HG03354 (cell line): ENCODE measurements around the gene ELP5.
A peak's percentile ranks its signal among the peaks of the same experiment; 100 is the strongest.
"Not testable (repeated sequence)": the region's sequence is repeated elsewhere in the genome, so short reads cannot be mapped to it uniquely, and the experiment has no call there.

ENCODE experiments used
- ATAC-seq: cut with Tn5 transposase; IDR thresholded peaks from one replicate; pipeline ENCODE4 v1.9.1; 2021; ENCODE audit warnings: mild to moderate bottlenecking; ENCODE audit not compliant: unreplicated experiment, poor library complexity, severe bottlenecking

The ELP5 gene

GRCh38 chr17:7235693-7236665 lies 16.0 kb upstream of the ELP5 start:
- ATAC-seq = no peak

- no peak for ATAC-seq
These were observed 15.2 kb upstream of the ELP5 start for GRCh38 chr17:7236808-7237207.

- no peak for ATAC-seq
These were observed 14.7 kb upstream of the ELP5 start for GRCh38 chr17:7237266-7237760.

- ATAC-seq = no peak
These were observed 14.1 kb upstream of the ELP5 start for GRCh38 chr17:7237761-7238419.

GRCh38 chr17:7238420-7239090 lies 13.5 kb upstream of the ELP5 start:
- no peak for ATAC-seq

- peak; percentile 56 for ATAC-seq
These were observed 12.7 kb upstream of the ELP5 start, which contains the start of gene PHF23 for GRCh38 chr17:7239091-7240027. TSS of gene PHF23 (minus strand) at chr17:7239457. CDS start at chr17:7239279, 178 bp downstream.

GRCh38 chr17:7240375-7240774 lies 11.6 kb upstream of the ELP5 start:
- ATAC-seq = no peak

- no peak for ATAC-seq
These were observed 10.8 kb upstream of the ELP5 start for GRCh38 chr17:7241090-7241733.

- ATAC-seq = peak; percentile 36
These were observed 10.0 kb upstream of the ELP5 start, which contains the start of gene GABARAP for GRCh38 chr17:7241783-7242716. TSS of gene GABARAP (minus strand) at chr17:7242449. CDS start at chr17:7242330, 119 bp downstream.

GRCh38 chr17:7242717-7243452 lies 9.1 kb upstream of the ELP5 start:
- ATAC-seq = peak; percentile 48

- no peak for ATAC-seq
These were observed 8.6 kb upstream of the ELP5 start for GRCh38 chr17:7243453-7243729.

GRCh38 chr17:7243838-7244237 lies 8.2 kb upstream of the ELP5 start:
- ATAC-seq = not testable (repeated sequence)

- no peak for ATAC-seq
These were observed 5.2 kb upstream of the ELP5 start for GRCh38 chr17:7246779-7247178.

- ATAC-seq = no peak
These were observed 3.2 kb upstream of the ELP5 start for GRCh38 chr17:7248796-7249195.

GRCh38 chr17:7249214-7249613 lies 2.8 kb upstream of the ELP5 start:
- ATAC-seq = no peak

- ATAC-seq = no peak
These were observed 2.2 kb upstream of the ELP5 start for GRCh38 chr17:7249830-7250229.
